ENCODE measurements around the gene CFAP99.

DNA sequence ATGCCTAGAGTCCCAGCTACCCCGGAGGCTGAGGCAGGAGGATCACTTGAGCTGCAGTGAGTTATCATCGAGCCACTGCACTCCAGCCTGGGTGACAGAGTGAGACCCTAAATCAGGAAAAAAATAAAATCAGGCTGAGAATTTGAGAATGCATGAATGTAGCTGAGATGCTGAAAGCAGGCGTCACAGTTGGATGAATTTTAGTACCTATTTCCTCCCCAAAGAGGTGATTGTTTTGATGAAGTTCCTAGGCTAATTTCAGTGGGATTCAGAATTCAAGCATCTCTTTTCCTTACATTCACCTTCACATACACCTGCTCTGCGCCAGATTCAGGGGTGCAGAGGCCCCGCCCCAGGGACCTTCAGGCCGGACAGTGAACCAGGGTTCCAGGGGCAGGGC, 3.2 kb downstream of the CFAP99 start:
- TF ChIP-seq POLR2AphosphoS5 (IDR thresholded peaks at IDR 0.05; ENCODE audit: low read depth, low read length) (no peak), TAF1 (IDR thresholded peaks at IDR 0.05; ENCODE audit: borderline replicate concordance, insufficient read depth, low read length) (no peak), SIN3A (IDR thresholded peaks at IDR 0.05; ENCODE audit: borderline replicate concordance, insufficient read depth, low read length) (no peak)
- TF ChIP-seq, protein P1, sequence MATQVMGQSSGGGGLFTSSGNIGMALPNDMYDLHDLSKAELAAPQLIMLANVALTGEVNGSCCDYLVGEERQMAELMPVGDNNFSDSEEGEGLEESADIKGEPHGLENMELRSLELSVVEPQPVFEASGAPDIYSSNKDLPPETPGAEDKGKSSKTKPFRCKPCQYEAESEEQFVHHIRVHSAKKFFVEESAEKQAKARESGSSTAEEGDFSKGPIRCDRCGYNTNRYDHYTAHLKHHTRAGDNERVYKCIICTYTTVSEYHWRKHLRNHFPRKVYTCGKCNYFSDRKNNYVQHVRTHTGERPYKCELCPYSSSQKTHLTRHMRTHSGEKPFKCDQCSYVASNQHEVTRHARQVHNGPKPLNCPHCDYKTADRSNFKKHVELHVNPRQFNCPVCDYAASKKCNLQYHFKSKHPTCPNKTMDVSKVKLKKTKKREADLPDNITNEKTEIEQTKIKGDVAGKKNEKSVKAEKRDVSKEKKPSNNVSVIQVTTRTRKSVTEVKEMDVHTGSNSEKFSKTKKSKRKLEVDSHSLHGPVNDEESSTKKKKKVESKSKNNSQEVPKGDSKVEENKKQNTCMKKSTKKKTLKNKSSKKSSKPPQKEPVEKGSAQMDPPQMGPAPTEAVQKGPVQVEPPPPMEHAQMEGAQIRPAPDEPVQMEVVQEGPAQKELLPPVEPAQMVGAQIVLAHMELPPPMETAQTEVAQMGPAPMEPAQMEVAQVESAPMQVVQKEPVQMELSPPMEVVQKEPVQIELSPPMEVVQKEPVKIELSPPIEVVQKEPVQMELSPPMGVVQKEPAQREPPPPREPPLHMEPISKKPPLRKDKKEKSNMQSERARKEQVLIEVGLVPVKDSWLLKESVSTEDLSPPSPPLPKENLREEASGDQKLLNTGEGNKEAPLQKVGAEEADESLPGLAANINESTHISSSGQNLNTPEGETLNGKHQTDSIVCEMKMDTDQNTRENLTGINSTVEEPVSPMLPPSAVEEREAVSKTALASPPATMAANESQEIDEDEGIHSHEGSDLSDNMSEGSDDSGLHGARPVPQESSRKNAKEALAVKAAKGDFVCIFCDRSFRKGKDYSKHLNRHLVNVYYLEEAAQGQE (IDR thresholded peaks at IDR 0.05; ENCODE audit: insufficient read depth in 1 of 2, low read depth in 2 of 2, low read length in 2 of 2) = no peak
